Activated naive CD8-positive, alpha-beta T cell treated with anti-CD3 and anti-CD28 coated beads, Interleukin-2, amount 50 U/mL, for 16 hours (primary cell): ENCODE measurements around the gene CARNS1.

Experiments
- DNase-seq: peaks from one replicate; pipeline ENCODE4 v3.0.0-alpha.2; 2020; ENCODE audit warnings: low read depth, low spot score

The CARNS1 gene, protein sequence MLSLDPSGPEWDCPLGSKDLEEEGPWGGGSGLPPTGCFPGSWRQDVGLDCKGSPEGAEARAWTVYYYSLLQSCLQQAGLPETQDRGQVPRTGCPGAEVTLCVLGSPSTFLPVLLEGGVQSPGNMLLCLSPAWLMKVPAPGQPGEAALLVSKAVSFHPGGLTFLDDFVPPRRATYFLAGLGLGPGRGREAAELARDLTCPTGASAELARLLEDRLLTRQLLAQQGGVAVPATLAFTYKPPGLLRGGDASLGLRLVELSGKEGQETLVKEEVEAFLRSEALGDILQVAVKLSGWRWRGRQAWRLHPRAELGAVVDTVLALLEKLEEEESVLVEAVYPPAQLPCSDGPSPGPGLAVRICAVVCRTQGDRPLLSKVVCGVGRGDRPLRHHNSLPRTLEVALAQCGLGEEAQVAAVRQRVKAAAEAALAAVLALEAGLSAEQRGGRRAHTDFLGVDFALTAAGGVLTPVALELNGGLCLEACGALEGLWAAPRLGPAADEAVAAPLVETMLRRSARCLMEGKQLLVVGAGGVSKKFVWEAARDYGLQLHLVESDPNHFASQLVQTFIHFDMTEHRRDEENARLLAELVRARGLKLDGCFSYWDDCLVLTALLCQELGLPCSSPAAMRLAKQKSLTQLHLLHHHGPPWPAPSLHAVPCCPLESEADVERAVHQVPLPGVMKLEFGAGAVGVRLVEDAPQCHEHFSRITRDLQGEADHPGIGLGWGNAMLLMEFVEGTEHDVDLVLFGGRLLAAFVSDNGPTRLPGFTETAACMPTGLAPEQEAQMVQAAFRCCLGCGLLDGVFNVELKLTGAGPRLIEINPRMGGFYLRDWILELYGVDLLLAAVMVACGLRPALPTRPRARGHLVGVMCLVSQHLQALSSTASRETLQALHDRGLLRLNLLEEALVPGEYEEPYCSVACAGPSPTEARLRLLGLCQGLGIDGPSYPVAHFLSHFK

DNA sequence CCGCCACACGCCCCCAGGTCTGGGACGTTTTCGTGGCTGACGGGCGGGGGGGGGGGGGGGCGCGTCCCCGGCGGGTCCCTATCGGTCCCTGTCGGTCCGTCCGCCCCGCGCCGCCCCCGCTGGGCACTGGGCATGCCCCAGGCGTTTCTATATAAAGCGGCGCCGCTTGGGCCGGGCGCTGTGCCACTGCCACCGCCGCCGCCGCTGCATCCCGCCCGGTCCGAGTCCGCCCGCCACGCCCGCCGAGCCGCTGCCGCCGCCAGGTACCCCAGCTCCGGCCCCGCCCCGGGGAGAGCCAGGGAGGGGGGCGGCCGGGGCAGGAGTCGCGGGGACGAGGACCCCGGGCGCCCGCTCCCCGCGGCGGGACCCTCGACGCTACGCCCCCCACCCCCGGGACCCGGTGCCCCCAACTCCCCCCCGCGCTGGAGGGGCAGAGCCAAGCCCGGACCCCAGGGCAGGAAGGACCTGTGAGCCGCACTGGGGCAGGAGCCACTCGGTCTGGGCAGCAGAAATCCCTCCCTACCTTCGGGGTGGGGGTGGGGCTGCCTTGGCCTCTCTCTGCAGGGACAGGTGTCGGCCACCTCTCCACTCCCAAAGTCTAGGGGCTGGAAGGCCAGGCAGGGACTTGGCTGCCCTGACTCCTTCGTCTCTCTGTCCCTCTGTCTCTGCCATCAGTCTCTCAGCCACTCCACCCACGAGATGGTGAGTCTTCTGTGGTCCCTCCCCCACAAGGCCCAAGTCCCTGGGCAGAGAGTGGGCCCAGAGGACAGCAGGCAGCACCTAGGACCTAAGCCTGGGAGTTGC is at the start of gene CARNS1:
TSS of gene CARNS1 (plus strand) at position 178 of the 804 bp plus-strand sequence. CDS start at position 700, 522 bp downstream.
- no peak for DNase-seq

DNA sequence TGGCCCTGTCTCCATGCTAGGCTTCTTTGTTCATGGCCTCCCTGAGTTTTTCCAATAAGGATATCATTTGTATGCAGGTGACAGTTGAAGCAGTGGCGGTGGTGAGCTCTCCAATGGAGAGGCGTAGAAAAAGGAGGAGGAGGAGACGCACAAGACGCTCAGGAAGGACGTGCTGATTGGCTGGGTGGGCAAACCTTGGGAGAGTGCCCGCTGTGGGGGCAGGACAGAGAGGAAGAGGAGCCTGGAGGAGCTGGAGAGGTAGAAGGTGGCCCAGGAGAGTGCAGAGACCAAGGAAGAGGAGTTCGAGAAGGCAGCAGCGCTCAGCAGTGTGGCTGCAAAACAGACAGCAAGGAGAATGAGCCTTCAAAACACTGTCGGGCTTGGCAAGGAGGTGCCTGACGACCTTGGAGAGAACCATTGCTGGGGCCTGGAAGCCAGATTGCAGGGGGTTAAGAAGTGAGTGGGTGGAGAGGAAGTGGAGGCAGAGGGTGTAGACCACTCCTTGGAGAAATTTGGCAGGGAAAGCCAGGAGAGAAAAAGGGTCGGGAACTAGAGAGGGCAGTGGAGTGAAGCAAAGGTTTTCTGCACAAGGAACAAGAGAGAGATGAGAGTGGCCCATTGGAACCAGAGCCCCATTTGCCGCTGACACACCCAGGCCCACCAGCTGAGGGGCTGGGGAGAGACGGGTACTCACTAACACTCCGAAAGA is 49.6 kb upstream of the CARNS1 start:
- no peak for DNase-seq

DNA sequence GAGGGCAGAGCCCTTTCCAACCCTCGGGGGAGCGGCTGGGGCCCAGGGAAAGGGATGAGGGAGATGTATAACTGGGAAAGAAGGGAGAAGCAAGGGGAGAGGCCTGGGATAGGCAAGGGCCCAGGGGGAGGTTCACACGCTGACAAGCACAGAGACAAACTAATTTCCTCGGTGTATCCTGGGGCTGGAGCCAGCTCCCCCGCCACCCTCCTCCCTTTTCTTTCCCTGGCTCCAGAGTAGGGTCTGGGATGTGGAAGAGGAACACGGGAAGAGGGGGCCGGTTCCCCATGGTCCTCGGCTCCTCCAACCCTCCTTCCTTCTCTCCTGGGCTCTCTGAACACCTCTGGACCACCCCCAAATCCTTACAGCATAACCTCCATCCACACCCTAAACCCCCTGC is 48.9 kb upstream of the CARNS1 start:
- no peak for DNase-seq

DNA sequence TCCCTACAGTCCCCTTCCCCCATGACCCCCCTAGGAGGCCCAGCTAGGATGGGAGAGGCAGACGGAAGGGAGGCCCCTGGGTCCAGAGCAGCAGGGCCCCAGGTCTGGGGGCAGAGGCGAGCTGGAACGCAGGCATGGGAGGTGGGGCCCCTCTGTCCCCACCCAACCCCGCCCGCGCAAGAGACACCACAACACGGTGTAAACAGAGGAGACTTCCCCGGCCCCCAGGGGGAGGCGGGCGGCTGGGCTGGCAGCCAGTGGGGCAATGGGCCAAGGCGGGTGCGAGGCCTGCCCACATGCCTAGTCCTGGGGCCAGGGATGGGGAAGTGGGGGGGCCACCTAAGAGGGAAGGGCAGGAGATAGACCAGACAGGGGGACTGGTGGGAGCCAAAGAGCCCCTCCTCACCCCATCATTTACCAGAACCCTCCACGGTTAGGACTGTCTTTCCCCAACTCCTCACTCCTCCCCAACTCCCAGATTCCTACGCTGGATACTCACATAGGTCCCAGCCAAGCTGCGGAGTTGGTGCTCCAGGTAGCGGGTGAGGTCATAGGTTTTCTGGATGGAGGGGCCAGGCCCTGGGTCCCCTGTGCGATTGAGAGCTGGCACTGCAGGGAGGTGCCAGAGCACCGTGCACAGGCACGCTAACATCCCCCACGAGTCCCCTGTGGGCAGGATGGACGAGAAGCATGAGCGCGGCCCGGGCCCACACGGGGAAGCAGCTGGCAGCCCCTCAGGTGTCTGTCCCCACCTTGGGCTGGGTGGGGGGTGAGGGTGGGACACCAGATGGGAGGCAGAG is 48.3 kb upstream of the CARNS1 start:
- DNase-seq = no peak

DNA sequence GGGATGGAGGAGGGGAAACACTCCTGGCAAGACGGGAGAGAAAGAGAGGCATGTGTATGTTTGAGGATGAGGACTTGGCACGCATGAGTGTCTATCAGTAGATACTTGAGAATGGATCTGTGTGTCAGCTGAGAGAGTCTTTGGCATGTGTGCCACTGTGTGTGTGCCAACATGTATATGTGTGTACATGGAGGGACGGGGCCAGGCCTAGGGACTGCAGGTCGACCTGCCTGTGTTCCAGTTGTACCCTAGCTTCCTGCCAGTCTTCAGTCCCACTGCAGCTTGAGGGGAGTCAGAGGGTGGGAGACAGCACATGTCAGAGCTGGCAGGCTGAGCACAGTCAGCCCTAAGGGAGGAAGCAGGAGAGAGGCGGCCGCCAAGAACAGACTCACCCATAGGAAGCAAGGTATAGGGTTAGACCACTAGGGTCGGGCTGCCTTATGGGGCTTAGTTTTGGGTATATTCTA is 47.7 kb upstream of the CARNS1 start:
- no peak for DNase-seq

DNA sequence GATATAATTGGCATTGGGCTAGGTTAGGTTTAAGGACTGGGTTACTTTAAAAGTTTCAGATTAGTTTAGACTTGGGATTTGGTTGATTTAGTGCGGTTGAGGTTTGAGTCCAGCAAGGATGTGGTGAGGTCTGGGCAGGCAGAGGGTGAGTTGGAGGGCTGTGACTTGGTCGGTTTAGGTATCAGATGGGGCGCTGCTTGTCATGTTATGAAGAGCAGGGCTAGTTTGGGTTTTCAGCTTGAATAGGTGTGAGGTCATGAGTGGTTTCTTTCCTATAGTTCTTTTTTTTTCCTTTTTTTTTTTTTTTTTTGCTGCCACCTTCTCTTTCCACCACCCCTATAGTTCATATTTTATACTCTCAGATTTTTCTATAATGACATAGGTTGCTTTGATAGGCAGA is 46.9 kb upstream of the CARNS1 start:
- DNase-seq = no peak

DNA sequence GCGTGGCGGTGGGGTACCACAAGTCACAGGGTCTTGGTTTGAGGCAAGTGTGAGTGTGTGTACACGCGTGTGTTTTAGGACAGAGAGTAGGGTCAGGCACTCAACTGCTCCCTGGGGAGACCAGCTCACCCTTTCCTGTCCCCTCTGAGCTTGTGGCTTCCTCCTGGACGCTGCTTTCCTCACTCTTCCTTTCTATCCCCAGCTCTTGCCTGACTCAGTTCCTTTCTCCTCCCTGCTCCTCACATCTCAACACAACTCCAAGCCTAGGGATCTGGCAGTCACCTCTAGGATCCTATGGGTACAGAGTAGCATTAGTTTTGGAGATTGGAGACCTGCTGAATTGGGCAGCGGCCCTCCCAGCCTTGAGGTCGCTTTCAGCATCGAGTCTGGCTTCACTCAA is 46.2 kb upstream of the CARNS1 start:
- no peak for DNase-seq

DNA sequence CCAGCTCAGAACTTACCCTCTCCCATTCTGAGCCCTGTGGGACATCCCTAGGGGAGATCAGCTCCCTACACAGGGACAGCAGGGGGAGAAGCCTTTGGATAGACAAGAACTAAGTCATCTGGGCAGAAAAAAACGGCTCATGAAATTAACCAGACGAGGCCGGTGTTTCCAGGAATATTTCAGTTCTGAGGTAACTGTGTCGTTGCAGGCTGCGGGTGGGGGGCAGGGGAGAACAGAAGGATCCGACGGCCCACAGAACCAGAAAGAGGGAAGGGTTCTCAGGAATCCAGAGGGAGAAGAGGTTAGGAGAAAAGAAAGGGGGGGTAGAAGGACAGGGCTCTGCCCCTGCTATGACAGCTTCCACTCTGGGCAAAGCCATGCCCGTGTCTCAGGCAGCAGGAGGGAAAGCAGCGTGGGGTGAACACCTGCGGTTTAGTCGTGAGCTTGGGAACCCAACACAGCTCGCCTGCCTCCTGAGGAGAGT is 45.6 kb upstream of the CARNS1 start:
- no peak for DNase-seq

DNA sequence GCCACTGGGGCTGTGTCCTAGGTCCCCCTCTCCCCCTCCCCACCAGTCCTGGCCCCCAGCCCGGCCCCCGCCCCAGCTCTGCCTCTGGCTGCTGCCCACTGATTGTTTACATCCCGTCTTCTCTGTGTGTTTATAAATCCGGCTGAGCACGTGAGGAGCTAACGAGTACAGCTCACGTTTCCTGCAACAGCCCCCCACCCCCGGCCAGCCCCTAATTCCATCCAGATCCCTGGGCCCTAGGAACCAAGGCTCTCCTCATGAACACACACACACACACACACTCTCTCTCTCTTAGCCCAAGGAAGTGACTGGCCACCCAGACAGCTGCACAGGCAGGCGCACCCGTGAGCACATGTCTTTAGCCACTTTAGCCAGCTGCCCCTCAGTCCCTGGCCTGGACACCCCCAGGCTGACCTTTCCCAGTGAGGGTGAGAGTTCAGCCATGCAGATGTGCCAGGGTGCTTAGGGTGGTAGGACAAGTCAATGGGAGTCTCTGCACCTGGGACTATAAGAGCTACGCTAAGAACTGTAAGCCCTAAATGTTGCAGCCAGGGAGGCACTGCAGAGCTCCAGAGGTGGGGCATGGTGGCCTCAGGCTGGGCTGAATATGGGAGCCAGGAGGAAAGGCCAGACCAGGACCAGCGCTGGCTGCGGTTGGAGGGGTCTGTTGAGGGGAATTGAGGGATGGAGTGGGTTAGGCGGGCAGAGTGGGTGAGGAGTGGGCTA is 45.0 kb upstream of the CARNS1 start:
- no peak for DNase-seq

DNA sequence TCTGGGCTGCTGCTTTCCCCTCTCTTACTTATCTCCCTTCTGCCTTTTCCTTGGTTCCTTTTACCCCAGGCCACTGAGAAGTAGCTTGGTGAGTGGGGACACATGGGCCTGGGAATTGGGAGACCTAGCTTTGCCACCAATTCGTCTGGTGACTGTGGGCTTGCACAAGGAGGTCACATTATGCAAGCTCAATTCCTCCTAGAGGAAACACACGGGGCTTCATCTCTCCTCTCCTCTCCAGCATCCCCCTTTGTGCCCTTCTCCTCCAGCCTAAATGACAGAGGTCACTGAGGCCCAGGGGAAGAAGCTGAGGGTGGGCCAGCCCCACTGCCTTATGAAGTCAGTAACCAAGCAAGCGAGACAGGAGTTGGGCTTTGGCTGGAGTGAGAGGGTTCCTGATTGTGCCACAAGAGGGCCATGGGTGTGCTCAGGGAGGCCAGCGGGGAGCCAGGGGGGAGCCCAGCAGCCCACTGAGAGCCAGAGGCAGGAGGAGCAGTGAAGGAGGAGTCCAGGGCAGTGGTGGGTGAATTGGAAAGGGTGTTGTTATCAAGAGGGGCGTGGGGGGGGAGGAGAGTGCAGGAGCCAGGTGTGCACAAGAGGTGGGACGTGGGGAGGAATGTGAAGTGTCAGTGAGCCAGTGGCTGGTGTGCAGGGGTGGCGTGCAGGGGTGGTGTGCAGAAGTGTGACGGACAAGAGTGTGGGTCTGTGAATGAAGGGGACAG is 44.1 kb upstream of the CARNS1 start:
- no peak for DNase-seq

DNA sequence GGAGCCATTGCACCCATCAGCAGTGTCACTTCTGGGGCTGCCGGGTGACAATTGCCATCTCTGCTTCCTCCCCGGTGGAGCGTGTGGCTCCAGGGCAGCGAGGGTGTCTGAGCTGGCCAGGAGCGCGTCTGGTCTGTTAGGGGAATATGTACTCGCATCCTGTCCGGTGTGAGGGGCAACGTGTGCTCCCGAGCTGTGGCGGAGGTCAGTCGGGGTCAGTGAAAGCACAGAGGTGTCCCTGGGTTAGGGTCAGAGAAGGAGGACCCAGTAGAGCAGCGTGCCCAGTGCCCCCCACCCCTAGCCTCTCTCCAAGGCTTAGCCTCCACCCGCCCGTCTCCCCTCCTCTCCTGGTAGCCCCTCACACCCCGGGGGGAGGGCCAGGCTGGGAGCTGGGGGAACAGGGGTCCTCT is 43.6 kb upstream of the CARNS1 start:
- no peak for DNase-seq

DNA sequence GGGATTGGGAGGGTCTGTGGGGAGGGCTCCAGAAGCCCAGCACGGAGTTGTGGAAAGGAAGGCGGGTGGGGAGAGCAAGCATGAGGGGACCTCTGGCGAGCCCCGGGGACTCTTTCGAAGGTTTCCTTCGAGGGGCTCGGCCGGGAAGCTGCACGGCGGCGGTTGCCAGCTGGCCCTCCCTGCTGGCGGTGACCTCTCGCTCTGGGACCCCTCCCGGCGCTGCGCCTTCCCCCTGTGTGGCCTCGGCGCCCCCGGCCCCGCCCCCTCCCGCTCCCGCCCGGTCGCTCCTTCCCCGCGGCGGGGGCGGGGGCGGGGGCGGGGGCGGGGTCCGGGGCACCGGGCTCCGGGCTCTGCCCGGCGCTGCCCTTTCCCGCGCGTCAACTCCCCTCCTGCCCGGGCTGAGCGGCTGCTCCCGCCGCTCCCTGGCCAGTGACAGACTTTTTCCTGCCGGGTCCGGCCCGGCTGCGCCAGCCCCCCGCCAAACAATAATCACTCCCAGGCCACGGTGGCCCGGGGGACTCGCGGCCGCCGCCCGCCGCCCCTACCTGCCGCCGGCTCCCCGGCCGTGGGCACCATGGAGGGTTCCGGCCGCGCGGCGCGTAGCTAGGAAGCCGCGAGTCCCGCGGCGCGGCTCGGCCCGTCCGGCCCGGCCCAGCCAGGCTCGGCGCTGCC is 43.0 kb upstream of the CARNS1 start:
- no peak for DNase-seq

DNA sequence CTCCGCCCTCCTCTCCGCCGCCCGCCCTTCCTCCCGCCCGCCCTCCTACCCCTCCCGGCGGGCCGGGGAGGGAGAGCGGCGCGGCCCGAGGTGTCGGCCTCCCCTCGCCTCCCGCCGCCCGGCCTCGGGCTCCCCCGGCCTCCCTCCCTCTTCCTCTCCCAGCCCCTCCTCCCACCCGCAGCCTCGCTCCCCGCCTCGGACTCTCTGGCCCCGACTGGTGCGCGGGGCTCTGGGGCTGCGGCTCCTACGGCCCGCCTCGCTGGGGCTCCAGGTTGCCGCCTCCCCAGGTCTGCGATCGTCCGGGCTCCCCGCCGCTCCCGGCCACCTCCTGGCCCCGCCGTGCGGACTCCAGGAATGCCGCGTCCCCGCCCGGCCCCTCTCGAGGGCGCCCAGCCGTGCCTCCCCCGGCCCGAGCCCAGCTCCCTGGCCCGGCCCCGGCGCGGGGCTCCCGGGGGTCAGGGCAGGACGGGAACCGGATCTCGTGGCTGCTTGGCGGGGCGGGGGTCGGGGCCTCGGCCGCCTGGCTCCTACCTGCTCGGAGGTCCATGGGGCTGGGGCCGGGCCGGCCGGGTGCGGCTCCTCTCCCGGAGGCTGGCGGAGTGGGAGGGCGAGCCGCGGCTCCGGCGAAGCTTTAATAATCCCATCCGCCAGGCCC is 42.4 kb upstream of the CARNS1 start, which contains the start of gene CLCF1:
TSS of gene CLCF1 (minus strand) at position 606 of the 655 bp plus-strand sequence. CDS start at position 547, 59 bp downstream.
- no peak for DNase-seq

DNA sequence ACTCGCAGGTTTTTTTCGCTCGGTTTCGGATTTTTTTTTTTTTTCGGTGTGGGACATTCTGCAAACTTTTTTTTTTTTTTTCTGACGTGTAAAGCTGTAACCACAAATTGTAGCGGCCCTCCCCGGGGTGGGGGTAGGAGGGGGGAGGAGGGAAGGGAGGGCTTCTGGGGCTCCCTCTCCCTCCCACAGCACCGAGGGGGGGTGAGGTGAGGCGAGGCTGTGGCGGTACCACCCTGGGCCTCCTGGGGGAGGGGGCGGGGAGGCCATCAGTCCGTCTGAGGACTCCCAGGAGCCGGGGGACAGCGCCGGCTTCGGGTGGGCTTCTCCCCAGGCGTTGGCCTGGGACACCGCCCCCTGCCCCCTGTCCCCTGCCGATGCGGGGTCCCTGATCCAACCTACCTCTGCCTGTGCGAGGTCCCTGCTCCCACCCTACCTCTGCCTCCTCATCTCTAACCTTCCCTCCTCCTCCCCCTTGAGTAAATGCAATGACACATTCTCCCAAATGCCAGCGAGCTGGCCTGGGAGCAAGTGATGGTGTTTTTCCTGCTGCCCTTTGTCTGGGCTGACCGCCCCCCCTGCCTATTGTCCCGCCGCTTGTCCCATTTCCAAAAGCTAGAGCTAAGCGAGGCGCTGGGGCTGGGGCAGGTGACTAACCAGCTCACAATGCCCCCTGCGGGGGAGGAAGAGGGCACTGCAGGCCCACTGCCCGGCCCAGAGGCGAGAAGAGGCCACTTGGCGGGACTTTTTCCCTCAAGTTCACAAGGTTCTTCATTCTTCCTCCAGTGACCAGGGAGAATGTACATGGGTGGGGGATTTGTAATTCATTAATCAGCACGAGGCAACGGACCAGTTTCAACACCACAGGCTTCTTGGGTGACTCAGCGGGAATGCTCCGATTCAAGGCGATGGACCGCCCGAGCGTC is 41.6 kb upstream of the CARNS1 start:
- no peak for DNase-seq

DNA sequence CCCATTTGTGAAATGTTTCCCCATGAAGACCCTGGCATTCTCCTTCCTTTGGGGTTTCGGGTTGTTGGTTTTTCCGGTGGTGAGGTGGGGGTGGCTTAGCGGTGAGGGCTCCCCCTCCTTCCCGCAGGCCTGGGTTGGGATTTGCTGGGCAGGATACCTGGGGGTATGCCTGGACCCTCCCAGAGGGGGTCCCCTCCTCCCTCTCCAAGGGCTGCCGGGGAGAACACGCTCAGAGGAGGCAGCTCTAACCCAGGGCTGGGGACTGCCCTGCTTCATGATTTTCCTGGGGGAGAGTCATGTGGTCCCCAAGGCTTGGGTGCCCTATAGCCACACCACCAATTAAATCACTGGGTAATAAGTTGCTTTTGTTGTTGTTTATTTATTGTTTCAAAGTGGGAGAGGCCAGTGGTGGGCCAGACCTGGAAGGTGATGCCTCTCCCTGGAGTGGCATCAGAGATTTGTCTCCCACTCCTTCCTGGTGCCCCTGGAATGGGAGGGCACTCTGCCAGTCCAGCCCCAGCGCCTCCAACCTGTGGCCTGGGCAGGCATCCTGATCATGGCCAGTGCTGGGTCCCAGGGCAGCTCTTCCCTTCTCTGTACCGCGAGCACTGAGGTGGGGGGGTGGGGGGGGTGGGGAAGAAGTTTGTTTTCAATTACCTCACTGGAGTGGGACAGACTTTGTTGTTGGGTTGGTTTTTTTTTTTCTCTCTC is 40.8 kb upstream of the CARNS1 start:
- DNase-seq = no peak
